ENCODE measurements around the gene PATJ. TPM values are rescaled to one million over a fixed set of nuclear protein-coding genes. Genes with fewer than 3 reads are reported as not detected.

Gene PATJ
- total and polyA plus RNA-seq, 2 experiments from 2014 or later, result 35.3 to 68.4 TPM

- no peak for TF ChIP-seq ZNF114 (CRISPR knock-in tag; IDR thresholded peaks at IDR 0.05)
- TF ChIP-seq, protein P1, sequence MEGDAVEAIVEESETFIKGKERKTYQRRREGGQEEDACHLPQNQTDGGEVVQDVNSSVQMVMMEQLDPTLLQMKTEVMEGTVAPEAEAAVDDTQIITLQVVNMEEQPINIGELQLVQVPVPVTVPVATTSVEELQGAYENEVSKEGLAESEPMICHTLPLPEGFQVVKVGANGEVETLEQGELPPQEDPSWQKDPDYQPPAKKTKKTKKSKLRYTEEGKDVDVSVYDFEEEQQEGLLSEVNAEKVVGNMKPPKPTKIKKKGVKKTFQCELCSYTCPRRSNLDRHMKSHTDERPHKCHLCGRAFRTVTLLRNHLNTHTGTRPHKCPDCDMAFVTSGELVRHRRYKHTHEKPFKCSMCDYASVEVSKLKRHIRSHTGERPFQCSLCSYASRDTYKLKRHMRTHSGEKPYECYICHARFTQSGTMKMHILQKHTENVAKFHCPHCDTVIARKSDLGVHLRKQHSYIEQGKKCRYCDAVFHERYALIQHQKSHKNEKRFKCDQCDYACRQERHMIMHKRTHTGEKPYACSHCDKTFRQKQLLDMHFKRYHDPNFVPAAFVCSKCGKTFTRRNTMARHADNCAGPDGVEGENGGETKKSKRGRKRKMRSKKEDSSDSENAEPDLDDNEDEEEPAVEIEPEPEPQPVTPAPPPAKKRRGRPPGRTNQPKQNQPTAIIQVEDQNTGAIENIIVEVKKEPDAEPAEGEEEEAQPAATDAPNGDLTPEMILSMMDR (conservative IDR thresholded peaks at IDR 0.05; ENCODE audit: low read depth in 2 of 2), result no peak
Measured at GRCh38 chr1:61995641-61996040, 253.4 kb downstream of the PATJ start (continued).

DNA sequence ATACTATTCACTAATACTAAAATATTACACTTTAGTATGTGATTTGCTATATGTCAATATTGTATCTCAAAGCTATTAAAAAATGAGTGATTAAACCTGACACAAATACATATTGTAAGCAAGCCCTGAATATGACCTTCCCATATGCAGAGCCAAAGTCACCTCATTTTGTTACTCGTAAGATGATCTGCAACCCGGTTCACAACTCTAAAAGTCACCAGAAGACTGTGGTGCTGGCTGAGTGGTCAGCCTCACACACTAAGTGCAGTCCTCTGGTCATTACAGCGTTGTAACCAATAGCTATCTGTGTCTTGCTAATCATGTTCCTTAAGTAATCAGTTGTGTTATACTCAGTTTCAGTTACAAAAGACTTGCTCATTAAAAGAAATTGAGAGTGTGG is 254.8 kb downstream of the PATJ start:
- no peaks in the 10 kb centered on the region for H3K9me3 Mint-ChIP-seq
- H3K27ac Mint-ChIP-seq, result no peak overlapping the region
- DNase-seq (ENCODE audit: low spot score), result no peak
- no peaks in the 10 kb centered on the region for H4K20me1 ChIP-seq (replicated peaks; ENCODE audit: insufficient read depth)
- TF ChIP-seq, protein P2, sequence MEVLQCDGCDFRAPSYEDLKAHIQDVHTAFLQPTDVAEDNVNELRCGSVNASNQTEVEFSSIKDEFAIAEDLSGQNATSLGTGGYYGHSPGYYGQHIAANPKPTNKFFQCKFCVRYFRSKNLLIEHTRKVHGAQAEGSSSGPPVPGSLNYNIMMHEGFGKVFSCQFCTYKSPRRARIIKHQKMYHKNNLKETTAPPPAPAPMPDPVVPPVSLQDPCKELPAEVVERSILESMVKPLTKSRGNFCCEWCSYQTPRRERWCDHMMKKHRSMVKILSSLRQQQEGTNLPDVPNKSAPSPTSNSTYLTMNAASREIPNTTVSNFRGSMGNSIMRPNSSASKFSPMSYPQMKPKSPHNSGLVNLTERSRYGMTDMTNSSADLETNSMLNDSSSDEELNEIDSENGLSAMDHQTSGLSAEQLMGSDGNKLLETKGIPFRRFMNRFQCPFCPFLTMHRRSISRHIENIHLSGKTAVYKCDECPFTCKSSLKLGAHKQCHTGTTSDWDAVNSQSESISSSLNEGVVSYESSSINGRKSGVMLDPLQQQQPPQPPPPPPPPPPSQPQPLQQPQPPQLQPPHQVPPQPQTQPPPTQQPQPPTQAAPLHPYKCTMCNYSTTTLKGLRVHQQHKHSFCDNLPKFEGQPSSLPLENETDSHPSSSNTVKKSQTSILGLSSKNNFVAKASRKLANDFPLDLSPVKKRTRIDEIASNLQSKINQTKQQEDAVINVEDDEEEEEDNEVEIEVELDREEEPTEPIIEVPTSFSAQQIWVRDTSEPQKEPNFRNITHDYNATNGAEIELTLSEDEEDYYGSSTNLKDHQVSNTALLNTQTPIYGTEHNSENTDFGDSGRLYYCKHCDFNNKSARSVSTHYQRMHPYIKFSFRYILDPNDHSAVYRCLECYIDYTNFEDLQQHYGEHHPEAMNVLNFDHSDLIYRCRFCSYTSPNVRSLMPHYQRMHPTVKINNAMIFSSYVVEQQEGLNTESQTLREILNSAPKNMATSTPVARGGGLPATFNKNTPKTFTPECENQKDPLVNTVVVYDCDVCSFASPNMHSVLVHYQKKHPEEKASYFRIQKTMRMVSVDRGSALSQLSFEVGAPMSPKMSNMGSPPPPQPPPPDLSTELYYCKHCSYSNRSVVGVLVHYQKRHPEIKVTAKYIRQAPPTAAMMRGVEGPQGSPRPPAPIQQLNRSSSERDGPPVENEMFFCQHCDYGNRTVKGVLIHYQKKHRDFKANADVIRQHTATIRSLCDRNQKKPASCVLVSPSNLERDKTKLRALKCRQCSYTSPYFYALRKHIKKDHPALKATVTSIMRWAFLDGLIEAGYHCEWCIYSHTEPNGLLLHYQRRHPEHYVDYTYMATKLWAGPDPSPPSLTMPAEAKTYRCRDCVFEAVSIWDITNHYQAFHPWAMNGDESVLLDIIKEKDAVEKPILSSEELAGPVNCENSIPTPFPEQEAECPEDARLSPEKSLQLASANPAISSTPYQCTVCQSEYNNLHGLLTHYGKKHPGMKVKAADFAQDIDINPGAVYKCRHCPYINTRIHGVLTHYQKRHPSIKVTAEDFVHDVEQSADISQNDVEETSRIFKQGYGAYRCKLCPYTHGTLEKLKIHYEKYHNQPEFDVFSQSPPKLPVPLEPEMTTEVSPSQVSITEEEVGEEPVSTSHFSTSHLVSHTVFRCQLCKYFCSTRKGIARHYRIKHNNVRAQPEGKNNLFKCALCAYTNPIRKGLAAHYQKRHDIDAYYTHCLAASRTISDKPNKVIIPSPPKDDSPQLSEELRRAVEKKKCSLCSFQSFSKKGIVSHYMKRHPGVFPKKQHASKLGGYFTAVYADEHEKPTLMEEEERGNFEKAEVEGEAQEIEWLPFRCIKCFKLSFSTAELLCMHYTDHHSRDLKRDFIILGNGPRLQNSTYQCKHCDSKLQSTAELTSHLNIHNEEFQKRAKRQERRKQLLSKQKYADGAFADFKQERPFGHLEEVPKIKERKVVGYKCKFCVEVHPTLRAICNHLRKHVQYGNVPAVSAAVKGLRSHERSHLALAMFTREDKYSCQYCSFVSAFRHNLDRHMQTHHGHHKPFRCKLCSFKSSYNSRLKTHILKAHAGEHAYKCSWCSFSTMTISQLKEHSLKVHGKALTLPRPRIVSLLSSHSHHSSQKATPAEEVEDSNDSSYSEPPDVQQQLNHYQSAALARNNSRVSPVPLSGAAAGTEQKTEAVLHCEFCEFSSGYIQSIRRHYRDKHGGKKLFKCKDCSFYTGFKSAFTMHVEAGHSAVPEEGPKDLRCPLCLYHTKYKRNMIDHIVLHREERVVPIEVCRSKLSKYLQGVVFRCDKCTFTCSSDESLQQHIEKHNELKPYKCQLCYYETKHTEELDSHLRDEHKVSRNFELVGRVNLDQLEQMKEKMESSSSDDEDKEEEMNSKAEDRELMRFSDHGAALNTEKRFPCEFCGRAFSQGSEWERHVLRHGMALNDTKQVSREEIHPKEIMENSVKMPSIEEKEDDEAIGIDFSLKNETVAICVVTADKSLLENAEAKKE (CRISPR knock-in tag; IDR thresholded peaks at IDR 0.05), result no peak
- TF ChIP-seq JUNB (IDR thresholded peaks at IDR 0.05; ENCODE audit: unreplicated experiment) (no peak), ZNF331 (CRISPR knock-in tag; IDR thresholded peaks at IDR 0.05; ENCODE audit: low read depth) (no peak), ETS1 (IDR thresholded peaks at IDR 0.05) (no peak), POLR2AphosphoS5 (IDR thresholded peaks at IDR 0.05; ENCODE audit: low read depth) (no peak), EZH2 (IDR thresholded peaks at IDR 0.05; ENCODE audit: low read depth, unreplicated experiment) (no peak), STAT1 (IDR thresholded peaks at IDR 0.05; ENCODE audit: unreplicated experiment) (no peak), NANOG (IDR thresholded peaks at IDR 0.05; ENCODE audit: borderline replicate concordance) (no peak), EZH2phosphoT487 (IDR thresholded peaks at IDR 0.05; ENCODE audit: unreplicated experiment) (no peak), ZNF114 (CRISPR knock-in tag; IDR thresholded peaks at IDR 0.05) (no peak)
- TF ChIP-seq, protein P3, sequence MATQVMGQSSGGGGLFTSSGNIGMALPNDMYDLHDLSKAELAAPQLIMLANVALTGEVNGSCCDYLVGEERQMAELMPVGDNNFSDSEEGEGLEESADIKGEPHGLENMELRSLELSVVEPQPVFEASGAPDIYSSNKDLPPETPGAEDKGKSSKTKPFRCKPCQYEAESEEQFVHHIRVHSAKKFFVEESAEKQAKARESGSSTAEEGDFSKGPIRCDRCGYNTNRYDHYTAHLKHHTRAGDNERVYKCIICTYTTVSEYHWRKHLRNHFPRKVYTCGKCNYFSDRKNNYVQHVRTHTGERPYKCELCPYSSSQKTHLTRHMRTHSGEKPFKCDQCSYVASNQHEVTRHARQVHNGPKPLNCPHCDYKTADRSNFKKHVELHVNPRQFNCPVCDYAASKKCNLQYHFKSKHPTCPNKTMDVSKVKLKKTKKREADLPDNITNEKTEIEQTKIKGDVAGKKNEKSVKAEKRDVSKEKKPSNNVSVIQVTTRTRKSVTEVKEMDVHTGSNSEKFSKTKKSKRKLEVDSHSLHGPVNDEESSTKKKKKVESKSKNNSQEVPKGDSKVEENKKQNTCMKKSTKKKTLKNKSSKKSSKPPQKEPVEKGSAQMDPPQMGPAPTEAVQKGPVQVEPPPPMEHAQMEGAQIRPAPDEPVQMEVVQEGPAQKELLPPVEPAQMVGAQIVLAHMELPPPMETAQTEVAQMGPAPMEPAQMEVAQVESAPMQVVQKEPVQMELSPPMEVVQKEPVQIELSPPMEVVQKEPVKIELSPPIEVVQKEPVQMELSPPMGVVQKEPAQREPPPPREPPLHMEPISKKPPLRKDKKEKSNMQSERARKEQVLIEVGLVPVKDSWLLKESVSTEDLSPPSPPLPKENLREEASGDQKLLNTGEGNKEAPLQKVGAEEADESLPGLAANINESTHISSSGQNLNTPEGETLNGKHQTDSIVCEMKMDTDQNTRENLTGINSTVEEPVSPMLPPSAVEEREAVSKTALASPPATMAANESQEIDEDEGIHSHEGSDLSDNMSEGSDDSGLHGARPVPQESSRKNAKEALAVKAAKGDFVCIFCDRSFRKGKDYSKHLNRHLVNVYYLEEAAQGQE (IDR thresholded peaks at IDR 0.05; ENCODE audit: unreplicated experiment), result no peak
- H3F3A ChIP-seq (replicated peaks; ENCODE audit: low read depth), result no peaks in the 10 kb centered on the region
- H3K4me3 ChIP-seq, result no peak overlapping the region
- no peaks in the 10 kb centered on the region for H3K9me2 ChIP-seq (ENCODE audit: insufficient read depth)
- no peak overlapping the region for H2AFZ ChIP-seq
- H3K4me1 ChIP-seq (ENCODE audit: insufficient read depth), result no peaks in the 10 kb centered on the region; the same call in 1 of the 2 replicates
- H3K4me2 ChIP-seq, result no peak overlapping the region
- H3K4me3 Mint-ChIP-seq, result no peak overlapping the region
- H3K27ac ChIP-seq (ENCODE audit: low read depth), result no peak overlapping the region
- H3K27me3 Mint-ChIP-seq (ENCODE audit: insufficient read depth, low read depth, poor library complexity), result peaks cover 3% of the 10 kb centered on the region
- H3K36me3 Mint-ChIP-seq (ENCODE audit: low read depth), result peaks cover 20% of the 10 kb centered on the region
- H3K27me3 ChIP-seq (ENCODE audit: insufficient read depth), result no peaks in the 10 kb centered on the region
- ATAC-seq, result no peak
- H3K36me3 ChIP-seq (ENCODE audit: insufficient read depth), result no peaks in the 10 kb centered on the region
- no peaks in the 10 kb centered on the region; the same call in 1 of the 3 replicates for H3K4me1 Mint-ChIP-seq
- no peaks in the 10 kb centered on the region for H3K79me2 ChIP-seq (replicated peaks; ENCODE audit: insufficient read depth)
